Measurements from ENCODE around the gene ARL2.
"Not testable (repeated sequence)": the region's sequence is repeated elsewhere in the genome, so short reads cannot be mapped to it uniquely, and the experiment has no call there.

The ARL2 gene

GRCh38 chr11:65013888-65014725, at the start of gene ARL2:
Gene ARL2 (plus strand): TSS chr11:65014160. CDS start chr11:65014208, 48 bp downstream.
- peak; percentile 72 to 76 (median 73) for DNase-seq (ENCODE audit: low read depth in 3 of 3)

DNA sequence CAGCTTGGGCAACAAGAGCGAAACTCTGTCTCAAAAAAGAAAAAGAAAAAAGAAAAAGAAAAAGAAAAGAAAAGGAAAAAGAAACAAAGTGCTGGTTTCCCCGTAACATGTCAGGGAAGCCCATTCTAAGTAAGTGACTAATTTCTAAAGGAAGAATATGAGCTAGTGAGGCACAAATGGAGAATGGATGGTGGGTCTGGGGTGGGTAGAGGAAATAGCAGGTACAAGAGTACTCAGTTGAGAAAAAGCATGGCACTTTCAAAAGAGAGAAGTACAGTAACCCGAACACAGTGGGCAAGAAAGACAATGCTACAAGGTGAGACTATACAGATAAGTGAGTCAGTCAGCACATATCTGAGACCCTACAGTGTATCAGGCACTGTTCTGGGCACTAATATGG, 46.6 kb upstream of the ARL2 start:
- DNase-seq (ENCODE audit: low read depth in 3 of 3) = no peak

DNA sequence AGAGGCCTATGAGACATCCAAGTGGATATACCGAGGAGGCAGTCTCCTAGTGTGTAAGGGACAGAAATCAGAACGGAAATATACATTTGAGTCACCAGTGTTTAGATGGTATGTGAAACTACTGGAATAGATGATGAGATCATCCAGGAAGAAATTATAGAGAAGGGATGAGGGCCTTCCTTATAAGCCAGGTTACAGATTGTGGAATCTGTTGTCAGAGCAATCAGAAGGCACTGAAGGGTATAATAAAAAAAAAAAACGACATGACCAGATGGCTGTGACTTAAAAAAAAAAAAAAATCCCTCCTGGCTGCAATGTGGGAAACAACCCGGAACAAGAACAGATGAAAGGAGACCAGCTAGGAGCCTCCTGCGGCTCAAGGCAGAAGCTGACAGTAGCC, 44.8 kb upstream of the ARL2 start:
- DNase-seq (ENCODE audit: low read depth in 3 of 3) = no peak

DNA sequence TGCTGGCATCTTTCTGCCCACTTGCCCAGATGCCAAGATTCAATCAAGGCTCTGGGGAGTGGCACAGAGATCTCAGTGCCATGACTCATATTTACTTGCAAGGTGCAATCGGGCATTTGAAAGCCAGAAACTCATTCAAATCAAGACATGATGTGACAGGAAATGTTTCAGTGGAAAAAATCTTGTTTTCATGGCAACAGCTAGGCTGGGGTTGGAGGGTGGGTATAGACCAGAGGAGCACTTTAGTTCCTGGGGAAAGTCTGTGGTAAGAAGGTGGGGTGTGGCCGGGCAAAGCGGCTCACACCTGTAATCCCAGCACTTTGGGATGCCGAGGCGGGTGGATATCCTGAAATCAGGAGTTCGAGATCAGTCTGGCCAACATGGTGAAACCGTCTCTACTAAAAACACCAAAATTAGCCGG, 43.2 kb upstream of the ARL2 start:
- no peak for DNase-seq (ENCODE audit: low read depth in 3 of 3)

- peak; percentile 80 to 91 (median 85) for DNase-seq (ENCODE audit: low read depth in 3 of 3)
Measured at GRCh38 chr11:64971421-64972233, 42.3 kb upstream of the ARL2 start, which contains the start of gene MAJIN. Gene MAJIN (minus strand): TSS chr11:64972108. CDS start chr11:64959405, 12,703 bp downstream.

DNA sequence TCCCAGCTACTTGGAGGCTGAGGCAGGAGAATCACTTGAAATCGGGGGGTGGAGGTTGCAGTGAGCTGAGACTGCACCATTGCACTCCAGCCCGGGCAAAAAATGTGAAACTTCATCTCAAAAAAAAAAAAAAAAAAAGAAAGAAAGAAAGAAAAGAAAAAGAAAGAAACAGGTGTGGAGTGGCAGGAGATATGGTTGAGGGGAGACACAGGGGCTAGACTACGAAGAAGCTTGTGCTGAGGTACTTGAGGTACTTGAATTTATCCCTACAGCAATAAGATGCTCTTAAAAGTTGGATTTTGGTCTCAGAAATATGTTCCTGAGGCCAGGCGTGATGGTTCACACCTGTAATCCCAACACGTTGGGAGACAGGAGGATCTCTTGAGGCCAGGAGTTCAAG, 39.8 kb upstream of the ARL2 start:
- no peak for DNase-seq (ENCODE audit: low read depth in 3 of 3)

- DNase-seq (ENCODE audit: low read depth in 3 of 3) = no peak
Measured at GRCh38 chr11:64976651-64977050, 37.3 kb upstream of the ARL2 start.

- not testable (repeated sequence) for DNase-seq (ENCODE audit: low read depth in 3 of 3)
Measured at GRCh38 chr11:64983339-64983738, 30.6 kb upstream of the ARL2 start.

DNA sequence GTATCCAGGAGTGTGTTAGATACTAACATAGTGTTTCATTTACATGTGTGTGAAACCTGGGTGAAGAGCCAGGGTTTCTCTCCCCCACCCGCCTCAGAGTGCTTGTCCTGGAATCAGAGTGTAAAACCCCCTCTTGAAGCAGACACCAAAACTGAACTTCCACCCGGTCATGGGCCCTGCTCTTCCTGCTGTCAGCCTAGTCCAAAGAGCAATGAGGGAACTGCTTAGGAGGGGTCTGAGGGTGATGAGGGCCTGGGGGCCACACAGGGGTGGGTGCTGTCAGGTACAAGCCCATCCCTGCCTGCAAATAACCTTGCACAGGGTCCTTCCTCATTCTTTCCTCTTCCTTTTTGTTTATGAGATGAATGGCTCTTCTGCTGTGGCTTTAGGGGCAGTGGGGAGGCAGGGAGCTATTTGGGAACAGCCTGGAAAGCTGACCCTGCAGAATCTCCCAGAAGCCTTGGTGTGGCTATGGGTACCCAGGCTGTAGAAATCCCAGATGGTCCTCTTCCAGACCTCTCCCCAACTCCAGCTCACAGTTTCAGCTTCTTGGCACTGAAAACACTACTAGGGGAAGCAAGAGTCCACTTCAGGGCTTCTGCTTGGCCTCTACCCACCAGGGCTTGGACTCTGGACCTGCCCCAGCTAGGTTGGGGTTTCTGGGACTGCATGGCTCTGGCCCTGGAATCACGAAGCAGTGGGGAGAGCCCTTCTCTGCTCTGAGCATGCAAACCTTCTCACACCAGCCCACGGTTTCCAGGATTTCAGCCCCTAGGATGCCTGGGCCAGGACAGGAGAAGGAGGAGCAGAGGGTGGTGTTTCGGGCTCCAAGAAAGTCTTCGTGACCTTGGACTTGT, 25.7 kb upstream of the ARL2 start:
- DNase-seq (ENCODE audit: low read depth in 3 of 3) = no peak

DNA sequence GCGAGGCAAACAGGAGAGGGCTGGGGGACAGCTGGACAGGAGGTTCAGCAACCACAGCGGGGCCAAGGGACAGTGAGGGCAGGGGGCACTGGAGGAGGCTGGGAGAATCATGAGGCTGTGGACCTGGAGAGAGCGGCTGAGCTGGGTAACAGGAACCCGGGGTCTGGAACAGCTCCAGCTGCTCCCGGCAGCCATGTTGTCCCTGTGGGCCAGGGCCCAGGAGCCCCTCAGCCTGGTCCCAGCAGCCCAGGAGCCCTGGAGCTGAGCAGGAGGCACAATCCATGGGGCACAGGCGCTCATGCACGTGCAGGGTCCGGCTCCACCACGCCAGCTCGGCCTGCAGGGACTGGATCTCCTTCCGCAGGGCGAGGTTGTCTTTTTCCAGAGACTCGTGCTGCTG, 24.5 kb upstream of the ARL2 start:
- DNase-seq (ENCODE audit: low read depth in 3 of 3) = no peak

- no peak for DNase-seq (ENCODE audit: low read depth in 3 of 3)
Measured at GRCh38 chr11:64990222-64990923, 23.6 kb upstream of the ARL2 start.

DNA sequence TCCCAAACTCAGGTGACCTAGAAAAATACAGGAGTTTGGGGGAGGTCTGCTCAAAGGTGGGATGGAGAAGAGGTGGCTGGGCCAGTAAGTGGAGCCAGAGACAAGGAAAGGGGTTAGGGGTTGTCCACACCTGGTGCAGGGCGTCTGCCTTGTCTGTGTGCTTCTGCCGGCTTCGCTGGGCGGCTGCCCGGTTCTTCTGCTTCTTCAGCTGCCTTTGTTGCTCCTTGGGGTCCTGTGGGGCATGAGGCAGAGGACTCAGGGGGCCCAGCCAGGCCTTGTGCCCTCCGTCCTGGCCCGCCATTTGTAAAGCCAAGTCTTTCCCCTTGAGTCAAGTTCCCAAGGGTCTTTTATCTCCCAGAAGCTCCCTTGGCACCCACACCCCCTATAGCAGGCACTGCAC, 19.6 kb upstream of the ARL2 start:
- DNase-seq (ENCODE audit: low read depth in 3 of 3) = no peak

DNA sequence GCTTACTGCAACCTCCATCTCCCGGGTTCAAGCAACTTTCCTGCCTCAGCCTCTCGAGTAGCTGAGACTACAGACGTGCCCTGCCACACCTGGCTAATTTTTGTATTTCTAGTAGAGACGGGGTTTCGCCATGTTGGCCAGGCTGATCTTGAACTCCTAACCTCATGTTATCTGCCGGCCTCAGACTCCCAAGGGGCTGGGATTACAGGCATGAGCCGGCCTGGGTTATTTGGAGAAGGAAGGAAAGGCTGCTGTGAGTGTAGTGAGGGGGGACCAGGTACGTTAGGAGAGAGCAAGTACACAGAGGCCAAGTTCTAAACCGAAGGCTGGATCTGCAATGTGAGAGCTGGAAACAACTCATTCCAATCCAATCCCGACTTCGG, 17.6 kb upstream of the ARL2 start:
- DNase-seq (ENCODE audit: low read depth in 3 of 3) = no peak

GRCh38 chr11:64996710-64997380, 17.1 kb upstream of the ARL2 start, which contains the start of gene BATF2:
Gene BATF2 (minus strand): TSS chr11:64996971. CDS start chr11:64996914, 57 bp downstream.
- DNase-seq (ENCODE audit: low read depth in 3 of 3) = no peak

- no peak for DNase-seq (ENCODE audit: low read depth in 3 of 3)
Measured at GRCh38 chr11:64998141-64998540, 15.8 kb upstream of the ARL2 start.

GRCh38 chr11:64998690-64999431, 15.1 kb upstream of the ARL2 start:
- no peak for DNase-seq (ENCODE audit: low read depth in 3 of 3)

- no peak for DNase-seq (ENCODE audit: low read depth in 3 of 3)
Measured at GRCh38 chr11:64999478-64999877, 14.5 kb upstream of the ARL2 start.

- no peak for DNase-seq (ENCODE audit: low read depth in 3 of 3)
Measured at GRCh38 chr11:65002706-65003105, 11.3 kb upstream of the ARL2 start.

DNA sequence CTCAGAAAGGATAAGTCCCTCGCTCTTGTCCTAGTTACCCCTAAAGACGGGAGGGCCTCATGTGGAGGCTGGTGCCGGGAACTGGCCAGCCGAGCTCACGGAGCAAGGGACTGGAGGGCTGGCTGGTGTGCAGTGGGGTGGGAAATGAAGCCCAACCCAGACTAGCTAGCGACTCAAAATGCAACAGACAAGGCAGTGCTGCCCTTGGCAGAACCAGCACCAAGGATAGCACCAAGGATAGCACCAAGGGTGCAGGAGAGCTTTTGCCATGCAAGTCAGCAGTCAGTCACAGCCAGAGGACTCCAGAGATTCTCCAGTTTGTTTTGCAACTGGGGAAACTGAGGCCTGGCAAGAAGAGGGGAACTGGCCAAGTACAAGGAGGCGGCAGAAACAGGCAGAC, 10.7 kb upstream of the ARL2 start:
- no peak for DNase-seq (ENCODE audit: low read depth in 3 of 3)

DNA sequence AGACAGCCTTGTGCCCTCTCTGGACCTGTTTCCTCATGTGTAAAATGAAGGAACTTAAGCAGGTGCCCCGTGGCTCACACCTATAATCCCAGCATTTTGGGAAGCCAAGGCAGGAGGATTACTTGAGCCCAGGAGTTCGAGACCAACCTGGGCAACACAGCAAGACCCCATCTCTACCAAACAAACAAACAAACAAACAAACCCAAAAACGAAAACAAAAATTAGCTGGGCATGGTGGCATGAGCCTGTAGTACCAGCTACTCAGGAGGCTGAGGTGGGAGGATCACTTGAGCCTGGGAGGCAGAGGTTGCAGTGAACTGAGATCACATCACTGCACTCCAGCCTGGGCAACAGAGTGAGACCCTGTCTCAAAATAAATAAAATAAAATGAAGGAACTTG, 10.0 kb upstream of the ARL2 start:
- not testable (repeated sequence) for DNase-seq (ENCODE audit: low read depth in 3 of 3)

All from stimulated activated CD4-positive, alpha-beta T cell treated with anti-CD3 and anti-CD28 coated beads, TNF-alpha, amount 100 ng/mL, for 4 hours (primary cell).